Stimulated activated CD8-positive, alpha-beta memory T cell treated with anti-CD3 and anti-CD28 coated beads, Interleukin-7, amount 100 ng/mL, for 24 hours (primary cell): Measurements from ENCODE around the gene MARCHF3.

ENCODE experiments used
- DNase-seq: peaks from one replicate; pipeline ENCODE4 v3.0.0-alpha.2; 2020; ENCODE audit warnings: low read depth

MARCHF3 gene

GRCh38 chr5:126982926-126983873 lies 47.2 kb downstream of the MARCHF3 start:
- no peak for DNase-seq

DNA sequence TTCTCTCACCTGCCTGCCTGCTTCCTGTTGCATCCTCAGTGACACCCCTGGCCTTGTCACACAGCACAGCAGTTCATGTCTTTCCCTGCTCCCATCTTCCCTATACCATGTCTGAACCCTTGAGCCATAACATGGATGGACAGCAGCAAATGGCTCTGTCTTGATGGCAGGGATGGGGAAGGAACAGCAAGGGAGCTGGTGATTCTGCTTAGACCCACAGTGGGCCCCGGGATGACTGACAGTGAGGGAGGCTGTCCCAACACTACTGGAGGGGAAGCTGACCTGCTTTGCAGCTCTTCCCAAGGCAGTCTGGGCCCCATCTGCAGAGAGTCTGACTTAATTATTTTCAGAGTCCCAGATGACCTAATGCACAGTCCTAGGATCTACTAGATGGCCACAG lies 48.2 kb downstream of the MARCHF3 start:
- DNase-seq = no peak

DNA sequence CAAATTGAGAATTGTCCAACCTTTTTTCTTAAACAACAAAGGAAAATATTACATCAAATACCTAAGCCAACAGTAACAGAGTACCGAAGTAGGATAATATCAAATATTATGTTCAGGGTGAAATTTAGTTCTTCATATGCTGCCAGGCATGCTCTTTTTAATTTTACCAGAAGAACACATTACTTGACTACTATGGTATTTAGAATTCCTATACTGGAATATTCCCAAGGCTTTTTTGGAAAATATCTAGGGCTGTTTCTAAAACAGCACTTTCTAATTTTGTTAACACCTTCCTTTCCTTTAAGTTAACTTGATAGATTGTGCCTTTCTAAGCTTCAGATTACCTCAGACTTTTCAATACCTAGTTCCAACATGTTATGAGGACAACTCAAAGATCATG lies 48.7 kb downstream of the MARCHF3 start:
- no peak for DNase-seq

DNA sequence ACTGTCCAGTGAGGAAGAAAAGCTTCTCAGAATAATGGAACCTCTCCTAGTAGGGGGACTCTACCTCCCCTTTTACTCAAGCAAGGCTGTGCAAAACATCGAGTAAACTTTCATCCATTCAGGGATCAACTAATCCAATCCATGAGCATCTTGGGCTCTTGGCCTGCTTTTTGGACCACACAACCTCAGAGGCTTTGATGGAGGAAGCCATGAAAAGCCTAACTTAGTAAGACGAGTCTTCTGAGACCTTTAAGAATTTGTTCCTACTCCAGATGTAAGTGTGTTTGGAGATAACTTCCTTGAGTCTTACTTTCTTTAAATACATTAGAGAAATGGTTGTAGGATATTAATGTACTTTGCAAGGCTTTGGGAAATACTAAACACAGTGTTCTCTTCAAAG lies 49.1 kb downstream of the MARCHF3 start:
- no peak for DNase-seq

DNA sequence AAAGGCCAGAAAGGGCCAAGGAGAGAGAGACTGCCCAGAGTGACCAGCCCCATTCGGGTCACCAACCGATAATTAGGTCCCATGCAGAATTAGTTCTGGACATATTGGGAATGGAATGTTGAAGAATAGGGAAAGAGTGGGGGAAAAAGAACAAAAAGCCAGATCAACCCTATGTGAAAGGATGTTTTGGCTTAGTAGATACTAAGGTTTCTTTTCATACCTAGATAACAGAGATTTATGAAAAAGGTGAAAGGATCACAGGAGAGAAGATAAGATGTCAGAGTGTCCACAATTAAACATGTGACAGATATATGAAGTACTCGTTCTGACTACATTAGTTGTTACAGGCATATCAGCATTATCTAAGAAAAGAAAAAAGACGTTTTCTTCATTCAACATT lies 52.1 kb downstream of the MARCHF3 start:
- no peak for DNase-seq

DNA sequence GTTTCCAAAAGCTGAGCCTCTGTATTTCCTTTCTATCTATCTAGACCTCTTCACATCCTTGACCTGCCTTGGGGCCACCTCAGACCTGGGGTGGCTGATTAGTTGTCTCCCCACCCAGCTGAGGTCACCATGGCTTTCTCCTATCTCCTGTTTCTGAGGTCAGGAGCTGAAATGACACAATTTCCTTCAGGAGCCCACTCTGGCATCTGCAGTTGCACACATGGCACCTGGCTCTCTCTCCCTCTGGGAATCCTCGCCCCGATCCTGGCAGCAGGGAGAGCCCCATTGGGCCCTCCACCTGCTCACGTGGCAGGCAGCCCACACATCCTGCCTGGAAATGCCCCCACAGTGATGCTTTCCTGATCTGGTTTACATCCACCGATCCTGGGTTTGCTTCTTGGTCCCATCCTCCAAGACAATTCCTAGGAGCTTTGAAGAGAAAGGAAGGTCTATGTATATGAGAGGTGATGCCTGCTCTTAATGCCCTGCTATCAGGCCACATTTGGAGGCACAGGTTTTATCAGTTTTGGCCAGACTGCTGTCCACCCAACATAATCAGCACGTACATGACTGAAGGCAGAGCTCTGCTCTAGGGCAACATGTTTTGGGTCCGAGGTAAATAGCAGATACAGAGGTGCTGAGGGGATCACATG lies 53.7 kb downstream of the MARCHF3 start:
- no peak for DNase-seq

- DNase-seq = no peak
Measured at GRCh38 chr5:126975796-126976195, 54.6 kb downstream of the MARCHF3 start.

DNA sequence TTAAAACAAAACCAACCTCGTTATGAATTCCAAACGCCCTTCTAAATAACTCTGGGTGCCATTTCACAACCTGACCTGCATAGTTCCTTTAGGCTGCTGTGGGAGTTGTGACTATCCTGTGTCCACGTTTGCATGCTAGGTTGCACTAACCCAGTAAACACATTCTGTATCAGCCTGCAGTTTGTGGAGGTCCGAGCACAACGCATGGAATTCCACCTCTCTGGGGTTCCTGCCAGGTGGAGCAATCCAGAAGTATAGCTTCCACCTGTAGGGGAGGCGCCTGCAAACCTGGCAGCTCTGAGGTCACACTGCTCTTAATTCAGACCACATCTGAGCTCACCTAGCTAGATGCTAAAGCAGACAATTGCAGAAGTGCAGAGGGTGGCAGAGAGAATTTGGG lies 57.2 kb downstream of the MARCHF3 start:
- DNase-seq = no peak

- no peak for DNase-seq
Measured at GRCh38 chr5:126972062-126972895, 58.1 kb downstream of the MARCHF3 start.

- DNase-seq = no peak
Measured at GRCh38 chr5:126971455-126972031, 58.8 kb downstream of the MARCHF3 start.

GRCh38 chr5:126970517-126971017 lies 59.8 kb downstream of the MARCHF3 start:
- DNase-seq = no peak

DNA sequence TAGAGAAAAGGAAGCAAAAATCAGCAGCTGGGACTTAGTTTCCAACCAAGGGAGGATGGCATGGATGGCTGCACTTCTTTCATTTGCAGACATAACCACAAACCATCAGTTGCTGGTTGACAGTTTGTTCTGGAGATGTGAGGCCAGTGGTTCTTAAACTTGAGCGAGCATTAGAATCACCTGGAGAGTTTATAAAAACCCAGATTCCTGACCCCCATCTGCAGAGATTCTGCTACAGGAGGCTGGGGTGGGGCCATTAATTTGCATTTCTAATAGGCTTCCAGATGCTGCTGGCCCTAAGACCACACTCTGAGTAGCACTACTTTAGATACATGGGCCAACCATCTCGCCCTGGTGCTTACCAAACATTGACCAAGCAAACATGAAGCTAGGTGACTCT lies 60.8 kb downstream of the MARCHF3 start:
- DNase-seq = no peak

GRCh38 chr5:126967808-126968466 lies 62.4 kb downstream of the MARCHF3 start:
- no peak for DNase-seq

DNA sequence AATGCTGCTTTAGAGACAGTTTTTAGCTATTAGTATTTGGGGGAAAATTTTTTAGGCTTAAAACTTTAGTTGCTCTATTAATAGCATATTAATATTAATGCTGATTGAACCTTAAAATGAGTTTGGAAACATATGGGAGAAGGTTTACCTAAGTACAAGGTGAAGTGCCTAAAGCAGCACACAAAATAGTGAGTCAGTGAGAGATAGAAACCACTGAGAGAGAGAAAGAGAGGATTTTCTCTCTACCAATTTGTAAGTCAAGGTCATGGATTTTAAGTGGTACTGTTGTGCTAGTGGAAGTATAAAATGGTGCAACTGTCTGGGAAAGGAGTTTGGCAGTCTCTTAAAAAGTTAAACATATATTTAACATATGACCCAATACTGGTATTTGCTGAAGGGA lies 64.9 kb downstream of the MARCHF3 start:
- DNase-seq = no peak

DNA sequence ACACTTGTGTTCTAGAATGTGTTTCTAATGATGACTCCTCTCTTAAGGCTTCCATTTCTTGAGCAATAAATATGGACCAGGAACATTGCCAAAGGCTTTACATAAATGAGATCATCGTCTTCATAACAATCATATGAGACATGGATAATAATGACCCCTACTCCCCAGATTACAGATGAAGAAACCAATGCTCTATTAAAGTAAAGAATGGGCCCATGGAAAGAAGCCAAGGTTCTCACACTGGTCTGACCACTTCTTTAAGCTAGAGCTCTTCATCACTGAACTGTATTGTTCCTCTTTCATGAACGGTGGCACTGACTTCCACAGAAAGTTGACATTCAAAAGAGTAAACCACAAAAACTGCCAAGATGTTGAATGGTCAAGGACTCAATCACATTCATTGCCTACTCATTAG lies 65.3 kb downstream of the MARCHF3 start:
- no peak for DNase-seq

- no peak for DNase-seq
Measured at GRCh38 chr5:126963822-126964375, 66.5 kb downstream of the MARCHF3 start.

- DNase-seq = no peak
Measured at GRCh38 chr5:126961702-126962101, 68.7 kb downstream of the MARCHF3 start.

DNA sequence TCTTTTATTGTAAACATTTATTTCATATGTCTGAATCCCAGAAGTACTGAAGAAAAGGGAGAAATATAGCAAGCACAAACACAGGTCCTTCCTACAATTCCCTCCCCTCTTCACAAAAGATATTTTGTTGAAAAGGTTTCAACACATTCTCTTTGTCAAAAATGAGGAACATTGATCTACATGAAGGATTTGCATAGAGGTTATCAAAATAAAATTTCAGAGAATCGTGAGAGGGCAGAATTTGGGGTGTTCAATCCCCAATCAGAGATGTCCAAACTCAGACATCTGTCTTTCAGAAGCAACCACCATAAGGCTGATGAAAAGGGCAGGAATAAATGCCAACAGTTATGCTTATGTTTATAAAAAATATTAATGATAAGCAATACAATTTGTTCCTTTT lies 69.2 kb downstream of the MARCHF3 start:
- DNase-seq = no peak

DNA sequence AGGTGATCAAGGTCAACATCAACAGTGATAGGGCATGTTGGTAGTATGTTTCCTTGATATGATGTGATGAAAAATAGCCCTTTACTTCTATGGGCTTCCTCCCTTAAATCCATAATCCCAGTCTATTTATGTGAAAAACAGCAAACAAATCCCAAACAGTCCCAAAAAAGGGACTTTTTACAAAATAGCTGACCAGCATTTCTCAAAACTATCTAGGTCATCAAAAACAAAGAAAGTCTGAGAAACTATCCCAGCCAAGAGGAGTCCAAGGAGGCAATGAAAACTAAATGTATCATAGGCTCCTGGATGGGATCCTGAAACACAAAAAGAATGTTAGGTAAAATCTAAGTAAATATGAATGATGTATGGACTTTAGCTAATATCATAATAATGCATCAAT lies 71.2 kb downstream of the MARCHF3 start:
- no peak for DNase-seq

- DNase-seq = no peak
Measured at GRCh38 chr5:126956991-126957390, 73.4 kb downstream of the MARCHF3 start.

DNA sequence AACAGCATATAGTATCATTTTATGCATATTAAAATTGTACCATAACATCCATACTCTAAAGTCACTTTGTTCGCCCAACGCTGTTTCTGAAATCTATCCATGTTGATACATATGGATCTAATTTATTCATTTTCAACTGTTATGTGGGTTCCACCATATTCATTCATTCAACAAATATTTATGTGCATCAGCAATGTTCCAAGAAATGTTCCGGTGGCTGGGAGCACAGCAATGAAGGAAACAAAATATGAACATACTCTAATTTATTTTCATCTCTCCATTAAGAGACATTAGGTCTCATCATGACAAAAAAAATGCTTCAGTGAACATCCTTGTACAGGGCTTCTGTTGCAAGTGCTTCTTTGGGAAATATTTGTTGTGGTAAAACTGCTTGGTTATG lies 75.4 kb downstream of the MARCHF3 start:
- no peak for DNase-seq
